Uterus (tissue), 2 donors: ENCODE data around the gene CLDN22.

Experiments
- CTCF ChIP-seq, 4 experiments: fragments of 200-600 bp in 2 of 4; fragments of 450-650 bp in 2 of 4; sonication (generic) in 2 of 4; IDR thresholded peaks; one replicate each; pipeline ENCODE4 v1.5.1; 2016 to 2019; ENCODE audit warnings: antibody characterized with exemption in 4 of 4, mild to moderate bottlenecking in 2 of 4, moderate library complexity in 1 of 4
- POLR2A ChIP-seq, 2 donors: fragments of 450-650 bp; IDR thresholded peaks; one replicate each; pipeline ENCODE4 v1.6.1; 2016; ENCODE audit warnings: antibody characterized with exemption in 2 of 2, mild to moderate bottlenecking in 1 of 2, moderate library complexity in 1 of 2

DNA sequence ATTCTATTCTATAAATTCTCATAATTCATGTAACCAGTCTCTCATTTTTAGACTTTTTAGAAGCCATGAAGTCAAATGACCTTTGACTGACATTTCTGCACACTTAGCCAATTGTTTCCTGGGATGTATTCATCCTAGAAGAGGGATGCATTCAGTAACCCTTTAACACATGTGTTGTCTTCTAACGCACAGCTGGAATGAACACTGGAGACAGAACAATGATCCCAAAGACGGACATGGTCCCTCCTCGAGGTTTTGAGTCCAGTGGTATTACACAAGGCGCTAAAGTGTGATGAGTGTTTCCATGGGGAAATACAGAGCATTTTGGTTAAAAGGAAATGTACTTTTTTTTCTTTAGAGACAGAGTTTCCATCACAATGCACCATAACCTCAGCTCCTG is 42.0 kb upstream of the CLDN22 start:
- TF ChIP-seq CTCF (IDR thresholded peaks at IDR 0.05) = no peak
- no peak for TF ChIP-seq POLR2A (IDR thresholded peaks at IDR 0.05)
